ENCODE measurements around the gene GEMIN8. TPM values are rescaled to one million over a fixed set of nuclear protein-coding genes. Genes with fewer than 3 reads are reported as not detected.

The GEMIN8 gene
- total RNA-seq, 1 donor from 2014 or later: 26.7 TPM

Other genes with a start within 250 kb of the GEMIN8 start
- 0.10 and 0.87 TPM in 2 replicates for gene GPM6B, start 212.8 kb downstream of the GEMIN8 start, total RNA-seq